Spleen (tissue), 11 donors: Measurements from ENCODE around the gene RPS10. TPM values are rescaled to one million over a fixed set of nuclear protein-coding genes. Genes with fewer than 3 reads are reported as not detected.

Experiments
- DNase-seq: peaks from one replicate; pipeline ENCODE4 v3.0.0-alpha.2; 2020
- H3K27ac ChIP-seq, 8 donors: fragments of 200-600 bp; sonication (generic) in 7 of 8; 1 replicate in 4 of 8; 2 replicates in 4 of 8; pipeline versions ENCODE4 v1.5.0 to v1.8.0; 2016 to 2021; ENCODE audit warnings: inconsistent platforms in 4 of 8, mild to moderate bottlenecking in 4 of 8, moderate library complexity in 1 of 8
- H3K27me3 ChIP-seq, 7 donors: fragments of 200-600 bp; sonication (generic) in 6 of 7; replicated peaks in 1 of 7; 1 replicate in 4 of 7; 2 replicates in 3 of 7; pipeline versions ENCODE4 v1.5.0 to v1.8.0; 2016 to 2021; ENCODE audit warnings: inconsistent platforms in 3 of 7, mild to moderate bottlenecking in 1 of 7
- H3K36me3 ChIP-seq, 6 donors: fragments of 200-600 bp; sonication (generic) in 5 of 6; 1 replicate in 4 of 6; 2 replicates in 2 of 6; pipeline versions ENCODE4 v1.5.0 to v1.8.0; 2016 to 2021; ENCODE audit warnings: inconsistent platforms in 2 of 6
- H3K4me1 ChIP-seq, 6 donors: fragments of 200-600 bp; sonication (generic) in 5 of 6; 1 replicate in 3 of 6; 2 replicates in 3 of 6; pipeline versions ENCODE4 v1.5.0 to v1.8.0; 2016 to 2021; ENCODE audit warnings: inconsistent platforms in 3 of 6
- H3K4me3 ChIP-seq, 8 donors: fragments of 200-600 bp; sonication (generic) in 7 of 8; 1 replicate in 4 of 8; 2 replicates in 4 of 8; pipeline versions ENCODE4 v1.5.0 to v1.8.0; 2016 to 2021; ENCODE audit warnings: inconsistent platforms in 4 of 8, mild to moderate bottlenecking in 4 of 8, moderate library complexity in 2 of 8
- H3K9me3 ChIP-seq, 8 donors: fragments of 200-600 bp; sonication (generic) in 7 of 8; 1 replicate in 4 of 8; 2 replicates in 4 of 8; pipeline versions ENCODE4 v1.5.0 to v1.8.0; 2016 to 2021; ENCODE audit warnings: inconsistent platforms in 4 of 8
- CTCF ChIP-seq, 11 experiments: fragments of 200-600 bp in 7 of 11; fragments of 450-650 bp in 4 of 11; sonication (generic) in 4 of 11; IDR thresholded peaks in 8 of 11; conservative IDR thresholded peaks in 3 of 11; 1 replicate in 7 of 11; 2 replicates in 4 of 11; pipeline versions ENCODE4 v1.4.0 to v1.8.0; 2016 to 2021; ENCODE audit warnings: antibody characterized with exemption in 11 of 11, inconsistent platforms in 4 of 11, mild to moderate bottlenecking in 1 of 11
- POLR2A ChIP-seq, 3 donors: fragments of 450-650 bp; IDR thresholded peaks; one replicate each; pipeline ENCODE4 v1.5.1; 2017; ENCODE audit warnings: antibody characterized with exemption in 3 of 3, mild to moderate bottlenecking in 1 of 3
- POLR2AphosphoS5 ChIP-seq, 3 donors: sonication (generic); formaldehyde crosslinking; IDR thresholded peaks; one replicate each; pipeline ENCODE4 v1.5.1; 2017; ENCODE audit warnings: antibody characterized with exemption in 3 of 3
- WGBS, 5 donors: extraction: QIAGEN DNeasy Blood & Tissue Kit in 3 of 5; methylation state at CpG; one replicate each; pipeline versions ENCODE4 v1.1.5 to v1.1.7; 2013 to 2018; 5-methylcytosine and 5-hydroxymethylcytosine counted together
- intact Hi-C: fragments of 100-400 bp; cut with DNase I; formaldehyde crosslinking; loops from one replicate; pipeline ENCODE4 v1.15.0; 2023; ENCODE audit warnings: low total_unique reads
- polyA plus RNA-seq, 3 donors: library from polyadenylated mRNA; stranded (reverse); fragments of 200-250 nt; gene quantifications; one replicate each; pipeline ENCODE4 v1.2.1, GENCODE V29; 2013
- total RNA-seq, 7 donors: library from RNA; depleted of rRNA in 3 of 7; stranded (reverse); fragments of >200 nt in 3 of 7; fragmentation: NEBNext Ultra II Directional in 4 of 7; extraction: Animal tissue kit (Norgen Biotek cat#: 25700) in 4 of 7; gene quantifications; one replicate each; pipeline versions ENCODE4 v1.1.0 to v1.2.1, GENCODE V29; 2016 to 2021
- donor health status: healthy with polysubstance abuse.
- donor health status: DM: no; HTN: no; CAD: no; lungs with moderate emphysema.
- donor health status: DM: no; HTN: no; CAD: no.
- donor health status: Bipolar disorder and iron deficiency.
- donor health status: healthy.
- donor health status: DM: no; HTN: no; CAD: no.
- donor health status: DM: yes; HTN: yes; CAD: no.

Gene RPS10
- total and polyA plus RNA-seq, 10 donors = 1,033 to 4,934 (median 1,663) TPM

- intact Hi-C loops = no loop called here
- TF ChIP-seq CTCF (IDR thresholded peaks at IDR 0.05 in 8 of 11, conservative IDR thresholded peaks at IDR 0.05 in 3 of 11) (no peak), POLR2AphosphoS5 (IDR thresholded peaks at IDR 0.05) (no peak)
- Histone ChIP-seq H3K9me3 (no peaks in the 10 kb centered on the region), H3K4me3 (peak overlapping the region; percentile 82 to 100 (median 94)), H3K27ac (peak overlapping the region; percentile 83 to 99 (median 98)), H3K27me3 (no peaks in the 10 kb centered on the region), H3K36me3 (no peaks in the 10 kb centered on the region), H3K4me1 (peaks cover 15 to 77% (median 53%) of the 10 kb centered on the region in 6 donors)
- DNase-seq = peak; percentile 45
- 26 to 38% (median 29%) methylated on average over 14 of the region's 14 CpGs for WGBS, 5 donors
Observed at GRCh38 chr6:34390531-34391472, 35.1 kb downstream of the RPS10 start.

- Histone ChIP-seq H3K27ac (peak overlapping the region in 1 of 8 donors; percentile 33), H3K4me1 (peaks cover 15 to 91% (median 59%) of the 10 kb centered on the region in 6 donors), H3K9me3 (no peaks in the 10 kb centered on the region), H3K27me3 (no peaks in the 10 kb centered on the region), H3K4me3 (no peak overlapping the region), H3K36me3 (no peaks in the 10 kb centered on the region)
- intact Hi-C loops = no loop called here
- 49 to 85% (median 73%) methylated on average over 3 of the region's 3 CpGs for WGBS, 5 donors
- TF ChIP-seq POLR2A (IDR thresholded peaks at IDR 0.05) = no peak
- no peak for TF ChIP-seq CTCF (IDR thresholded peaks at IDR 0.05 in 8 of 11, conservative IDR thresholded peaks at IDR 0.05 in 3 of 11)
- TF ChIP-seq POLR2AphosphoS5 (IDR thresholded peaks at IDR 0.05) = no peak
- no peak for DNase-seq
Observed at GRCh38 chr6:34389034-34389433, 36.8 kb downstream of the RPS10 start.

GRCh38 chr6:34388421-34388820 is 37.4 kb downstream of the RPS10 start:
- peaks cover 13 to 91% (median 59%) of the 10 kb centered on the region in 6 donors for H3K4me1 ChIP-seq
- TF ChIP-seq POLR2A (IDR thresholded peaks at IDR 0.05) (no peak), POLR2AphosphoS5 (IDR thresholded peaks at IDR 0.05) (no peak)
- H3K9me3 ChIP-seq = no peaks in the 10 kb centered on the region
- no peak overlapping the region for H3K4me3 ChIP-seq
- H3K36me3 ChIP-seq = peaks cover 0 to 5% (median 0%) of the 10 kb centered on the region in 6 donors
- intact Hi-C loops = no loop called here
- no peak for DNase-seq
- WGBS, 5 donors = 82 to 93% (median 92%) methylated on average over 3 of the region's 3 CpGs
- H3K27me3 ChIP-seq = no peaks in the 10 kb centered on the region
- H3K27ac ChIP-seq = no peak overlapping the region

- H3K36me3 ChIP-seq = peaks cover 0 to 5% (median 0%) of the 10 kb centered on the region in 6 donors
- peaks cover 8 to 94% (median 56%) of the 10 kb centered on the region in 6 donors for H3K4me1 ChIP-seq
- WGBS, 5 donors = 86 to 98% (median 92%) methylated on average over 4 of the region's 4 CpGs
- DNase-seq = no peak
- TF ChIP-seq POLR2AphosphoS5 (IDR thresholded peaks at IDR 0.05) = no peak
- TF ChIP-seq POLR2A (IDR thresholded peaks at IDR 0.05) = no peak
- no peak for TF ChIP-seq CTCF (IDR thresholded peaks at IDR 0.05 in 8 of 11, conservative IDR thresholded peaks at IDR 0.05 in 3 of 11)
- no peaks in the 10 kb centered on the region for H3K27me3 ChIP-seq
- no peak overlapping the region for H3K27ac ChIP-seq
- intact Hi-C loops = no loop called here
- no peak overlapping the region for H3K4me3 ChIP-seq
- no peaks in the 10 kb centered on the region for H3K9me3 ChIP-seq
Observed at GRCh38 chr6:34386316-34387137, 39.3 kb downstream of the RPS10 start.
